Ovary (tissue), 9 donors: ENCODE data around the gene KIF26B. TPM values are rescaled to one million over a fixed set of nuclear protein-coding genes. Genes with fewer than 3 reads are reported as not detected.

Experiments used
- DNase-seq, 5 donors: peaks; one replicate each; pipeline ENCODE4 v3.0.0-alpha.2; 2019 to 2020
- H3K27ac ChIP-seq, 2 donors: fragments of 200-600 bp; one replicate each; pipeline versions ENCODE4 v1.5.1 to v1.8.0; 2019 to 2022
- H3K27me3 ChIP-seq: fragments of 200-600 bp; one replicate; pipeline ENCODE4 v1.8.0; 2022
- H3K36me3 ChIP-seq: fragments of 200-600 bp; sonication (generic); one replicate; pipeline ENCODE4 v1.5.1; 2019
- H3K4me1 ChIP-seq: one replicate; pipeline ENCODE4 v1.8.1; 2013; ENCODE audit warnings: mild to moderate bottlenecking, moderate library complexity; ENCODE audit not compliant: insufficient read depth
- H3K4me3 ChIP-seq: fragments of 200-600 bp; sonication (generic); one replicate; pipeline ENCODE4 v1.5.1; 2017
- H3K9me3 ChIP-seq, 2 donors: fragments of 200-600 bp in 1 of 2; sonication (generic) in 1 of 2; one replicate each; pipeline versions ENCODE4 v1.5.1 to v1.8.1; 2013 to 2019; ENCODE audit warnings: mild to moderate bottlenecking in 1 of 2, moderate library complexity in 1 of 2
- CTCF ChIP-seq, 3 donors: fragments of 450-650 bp in 2 of 3; fragments of 200-600 bp in 1 of 3; IDR thresholded peaks; one replicate each; pipeline versions ENCODE4 v1.5.1 to v1.8.0; 2016 to 2022; ENCODE audit warnings: antibody characterized with exemption in 3 of 3, mild to moderate bottlenecking in 1 of 3
- EP300 ChIP-seq: sonication (generic); formaldehyde crosslinking; IDR thresholded peaks from one replicate; pipeline ENCODE4 v1.6.1; 2017; ENCODE audit warnings: antibody characterized with exemption
- POLR2A ChIP-seq: fragments of 450-650 bp; IDR thresholded peaks from one replicate; pipeline ENCODE4 v1.6.1; 2017; ENCODE audit warnings: antibody characterized with exemption, mild to moderate bottlenecking, moderate library complexity
- WGBS, 3 donors: extraction: QIAGEN DNeasy Blood & Tissue Kit in 1 of 3; methylation state at CpG; one replicate each; pipeline versions ENCODE4 v1.1.5 to v1.1.7; 2013 to 2017; 5-methylcytosine and 5-hydroxymethylcytosine counted together
- intact Hi-C, 4 donors: fragments of 100-400 bp; cut with DNase I; formaldehyde crosslinking; loops; one replicate each; pipeline versions ENCODE4 v1.11.0 to v1.15.1; 2022 to 2023
- polyA plus RNA-seq, 2 donors: library from polyadenylated mRNA; stranded (reverse); fragments of 200-250 nt in 1 of 2; fragments of 350-450 nt in 1 of 2; fragmentation: Illumina TruSeq in 1 of 2; extraction: RNeasy Lipid Tissue Mini Kit (QIAGEN cat#74804) in 1 of 2; gene quantifications; one replicate each; pipeline ENCODE4 v1.2.3, GENCODE V29; 2013 to 2014
- total RNA-seq, 7 donors: library from RNA; depleted of rRNA in 2 of 7; stranded (reverse); fragments of >200 nt in 2 of 7; fragmentation: NEBNext Ultra II Directional in 3 of 7; extraction: Animal tissue kit (Norgen Biotek cat#: 25700) in 3 of 7; gene quantifications; one replicate each; pipeline versions ENCODE4 v1.1.0 to v1.2.4, GENCODE V29; 2016 to 2023
- donor health status: DM: no; HTN: no; CAD: no; lungs with moderate emphysema.
- donor health status: DM: no; HTN: no; CAD: no.
- donor health status: Bipolar disorder and iron deficiency.
- donor health status: DM: yes; HTN: yes; CAD: no.
- donor health status: DM: no; HTN: no; CAD: no.
- donor health status: DM: yes; HTN: yes; CAD: no.

KIF26B gene
- total and polyA plus RNA-seq, 9 donors, result 0.28 to 4.0 (median 0.54) TPM

DNA sequence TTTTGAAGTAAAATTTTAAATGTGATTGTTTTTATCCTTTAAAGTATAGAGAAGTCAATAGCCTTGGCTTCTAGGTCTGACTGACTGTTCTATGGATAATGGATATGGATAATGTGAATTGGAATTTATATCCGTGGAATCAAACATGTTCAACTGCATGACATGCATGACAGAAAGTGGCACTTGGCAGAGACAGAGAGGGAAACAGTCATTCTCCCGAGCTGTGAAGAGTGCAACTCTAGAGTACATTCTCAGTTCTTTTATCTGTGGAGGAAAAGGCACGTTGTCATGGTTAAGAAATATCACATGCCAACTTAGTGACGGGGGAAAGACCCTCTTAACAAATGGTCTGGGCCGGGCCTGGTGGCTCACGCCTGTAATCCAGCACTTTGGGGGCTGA lies 67.0 kb downstream of the KIF26B start:
- no peak overlapping the region for H3K4me3 ChIP-seq
- no peaks in the 10 kb centered on the region for H3K4me1 ChIP-seq
- no peaks in the 10 kb centered on the region for H3K27me3 ChIP-seq
- DNase-seq, result no peak
- no peak overlapping the region for H3K27ac ChIP-seq
- intact Hi-C loops, result no loop called here
- no peaks in the 10 kb centered on the region for H3K9me3 ChIP-seq
- 90 to 95% (median 90%) methylated on average over 6 of the region's 6 CpGs for WGBS, 3 donors
- H3K36me3 ChIP-seq, result no peaks in the 10 kb centered on the region
- TF ChIP-seq CTCF (IDR thresholded peaks at IDR 0.05), result no peak
- TF ChIP-seq EP300, result no peak
- no peak for TF ChIP-seq POLR2A

DNA sequence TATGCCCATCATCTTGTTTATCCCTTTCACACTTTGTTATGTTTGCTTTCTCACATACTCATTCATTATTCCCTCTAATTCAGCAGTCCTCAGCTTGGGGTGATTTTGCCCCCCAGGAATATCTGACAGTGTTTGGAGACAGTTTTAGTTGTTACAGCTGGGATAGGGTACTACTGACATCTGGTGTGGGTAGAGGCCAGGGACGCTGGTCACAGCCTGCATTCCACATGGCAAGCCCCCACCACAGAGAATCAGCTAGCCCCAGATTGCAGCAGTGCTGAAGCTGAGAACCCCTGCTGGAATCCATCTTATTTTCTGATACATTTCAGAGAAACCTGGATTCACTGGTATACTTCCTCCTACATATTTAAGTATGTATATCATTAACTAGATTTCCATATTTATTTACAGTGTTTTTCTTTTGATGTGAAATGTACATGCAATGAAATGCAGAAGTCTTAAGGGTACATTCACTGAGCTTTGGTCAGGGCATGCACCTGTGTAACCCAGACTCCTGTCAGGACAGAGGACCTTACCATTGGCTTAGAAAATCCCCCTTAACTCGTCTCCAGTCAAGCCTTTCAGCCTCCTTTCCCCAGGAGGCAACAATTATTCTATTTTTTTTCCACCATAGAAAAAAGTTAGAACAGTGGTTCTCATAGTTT lies 68.3 kb downstream of the KIF26B start:
- intact Hi-C loops, result no loop called here
- Histone ChIP-seq H3K4me1 (no peaks in the 10 kb centered on the region), H3K9me3 (no peaks in the 10 kb centered on the region), H3K27me3 (no peaks in the 10 kb centered on the region), H3K36me3 (no peaks in the 10 kb centered on the region), H3K27ac (no peak overlapping the region), H3K4me3 (no peak overlapping the region)
- no peak for DNase-seq
- TF ChIP-seq CTCF (IDR thresholded peaks at IDR 0.05) (no peak), EP300 (no peak), POLR2A (no peak)
- 40 to 63% (median 46%) methylated on average over 2 of the region's 2 CpGs for WGBS, 3 donors

GRCh38 chr1:245225322-245226202 lies 70.8 kb downstream of the KIF26B start:
- WGBS, 3 donors, result 51 to 52% (median 52%) methylated on average over 16 of the region's 16 CpGs
- DNase-seq, result no peak
- no peaks in the 10 kb centered on the region for H3K27me3 ChIP-seq
- no peaks in the 10 kb centered on the region for H3K9me3 ChIP-seq
- no peak overlapping the region for H3K4me3 ChIP-seq
- intact Hi-C loops, result no loop called here
- no peaks in the 10 kb centered on the region for H3K36me3 ChIP-seq
- no peak for TF ChIP-seq POLR2A
- H3K27ac ChIP-seq, result no peak overlapping the region
- no peaks in the 10 kb centered on the region for H3K4me1 ChIP-seq

DNA sequence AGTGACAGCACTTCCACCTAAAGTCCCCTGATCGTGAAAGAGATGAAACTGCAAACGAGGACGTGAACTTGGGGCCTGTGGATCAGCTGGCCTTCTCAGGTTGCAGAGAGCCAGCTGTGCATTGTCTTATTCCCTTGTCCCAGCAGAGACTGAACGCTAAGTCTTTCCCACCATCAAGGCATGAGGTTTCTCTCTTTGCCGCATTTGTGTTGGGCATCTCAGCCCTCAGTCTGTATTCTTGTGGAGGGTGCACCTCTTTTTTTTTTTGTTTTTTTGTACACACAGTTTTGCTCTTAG lies 71.4 kb downstream of the KIF26B start:
- no peak for TF ChIP-seq CTCF (IDR thresholded peaks at IDR 0.05)
- no peak for TF ChIP-seq POLR2A
- no peak for TF ChIP-seq EP300

GRCh38 chr1:245229051-245229450 lies 74.3 kb downstream of the KIF26B start:
- intact Hi-C loops, result no loop called here
- H3K4me1 ChIP-seq, result no peaks in the 10 kb centered on the region

More for the DNA sequence above, 71.4 kb downstream of the KIF26B start:
- no peaks in the 10 kb centered on the region for H3K4me1 ChIP-seq
- H3K27me3 ChIP-seq, result no peaks in the 10 kb centered on the region
- no peak overlapping the region for H3K4me3 ChIP-seq
- DNase-seq, result no peak
- 81 to 85% (median 81%) methylated on average over 5 of the region's 5 CpGs for WGBS, 3 donors
- intact Hi-C loops, result no loop called here
- H3K27ac ChIP-seq, result no peak overlapping the region
- no peaks in the 10 kb centered on the region for H3K36me3 ChIP-seq
- H3K9me3 ChIP-seq, result no peaks in the 10 kb centered on the region

More at GRCh38 chr1:245229051-245229450, 74.3 kb downstream of the KIF26B start:
- Histone ChIP-seq H3K27ac (no peak overlapping the region), H3K4me3 (no peak overlapping the region), H3K36me3 (no peaks in the 10 kb centered on the region), H3K27me3 (no peaks in the 10 kb centered on the region), H3K9me3 (no peaks in the 10 kb centered on the region)
- WGBS, 3 donors, result 90 to 93% (median 92%) methylated on average over 8 of the region's 8 CpGs
- DNase-seq, result no peak
- TF ChIP-seq POLR2A, result no peak
- TF ChIP-seq CTCF (IDR thresholded peaks at IDR 0.05), result no peak
- no peak for TF ChIP-seq EP300
